Suprapubic skin (tissue), 4 donors: Measurements from ENCODE around the gene RSAD2.

ENCODE experiments used
- EP300 ChIP-seq: sonication (generic); formaldehyde crosslinking; IDR thresholded peaks from one replicate; pipeline ENCODE4 v1.6.1; 2017; ENCODE audit warnings: antibody characterized with exemption
- POLR2A ChIP-seq, 2 donors: fragments of 450-650 bp; IDR thresholded peaks; one replicate each; pipeline ENCODE4 v1.6.1; 2017; ENCODE audit warnings: antibody characterized with exemption in 2 of 2, mild to moderate bottlenecking in 2 of 2, moderate library complexity in 2 of 2
- POLR2AphosphoS5 ChIP-seq, 3 donors: sonication (generic); formaldehyde crosslinking; IDR thresholded peaks; one replicate each; pipeline ENCODE4 v1.6.1; 2017; ENCODE audit warnings: antibody characterized with exemption in 3 of 3
- TF ChIP-seq, protein P1 (sequence below), 2 donors: fragments of 200-600 bp in 1 of 2; fragments of 450-650 bp in 1 of 2; sonication (generic) in 1 of 2; IDR thresholded peaks; one replicate each; pipeline ENCODE4 v1.5.1; 2016 to 2019; ENCODE audit warnings: antibody characterized with exemption in 2 of 2, mild to moderate bottlenecking in 1 of 2, moderate library complexity in 1 of 2

DNA sequence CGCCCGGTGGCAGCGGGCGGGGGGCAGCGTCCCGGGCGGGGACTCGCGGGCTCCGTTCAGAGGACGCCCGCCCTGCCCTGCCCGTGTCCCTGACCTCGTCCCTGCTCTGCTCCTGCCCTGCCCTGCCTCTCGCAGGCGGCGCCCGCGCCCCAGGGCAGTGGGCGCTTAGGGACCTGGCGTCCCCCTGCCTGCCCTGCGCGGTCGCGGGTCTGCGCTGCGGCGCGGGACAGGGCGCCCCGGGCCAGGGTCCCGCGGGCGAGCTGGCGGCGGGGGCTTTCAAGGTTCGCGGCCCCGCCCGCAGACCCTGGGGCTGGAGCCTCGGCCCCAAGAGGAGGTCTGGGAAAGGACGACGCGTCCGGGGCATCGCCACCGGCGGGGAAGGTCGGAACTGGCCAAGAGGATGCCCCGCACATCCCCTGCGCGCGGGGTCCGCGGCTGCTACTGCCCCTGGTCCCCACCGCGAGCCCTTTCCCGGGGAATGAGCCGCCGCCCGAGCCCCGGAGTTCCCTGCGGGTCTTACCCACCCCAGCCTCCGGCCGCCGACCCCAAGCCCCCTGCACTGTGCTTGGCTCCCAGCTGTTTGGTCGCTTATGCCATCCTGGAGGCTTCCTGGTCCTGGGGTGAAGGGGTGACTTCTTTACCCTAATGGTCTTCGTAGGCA, 40.3 kb downstream of the RSAD2 start:
- TF ChIP-seq, protein P1, sequence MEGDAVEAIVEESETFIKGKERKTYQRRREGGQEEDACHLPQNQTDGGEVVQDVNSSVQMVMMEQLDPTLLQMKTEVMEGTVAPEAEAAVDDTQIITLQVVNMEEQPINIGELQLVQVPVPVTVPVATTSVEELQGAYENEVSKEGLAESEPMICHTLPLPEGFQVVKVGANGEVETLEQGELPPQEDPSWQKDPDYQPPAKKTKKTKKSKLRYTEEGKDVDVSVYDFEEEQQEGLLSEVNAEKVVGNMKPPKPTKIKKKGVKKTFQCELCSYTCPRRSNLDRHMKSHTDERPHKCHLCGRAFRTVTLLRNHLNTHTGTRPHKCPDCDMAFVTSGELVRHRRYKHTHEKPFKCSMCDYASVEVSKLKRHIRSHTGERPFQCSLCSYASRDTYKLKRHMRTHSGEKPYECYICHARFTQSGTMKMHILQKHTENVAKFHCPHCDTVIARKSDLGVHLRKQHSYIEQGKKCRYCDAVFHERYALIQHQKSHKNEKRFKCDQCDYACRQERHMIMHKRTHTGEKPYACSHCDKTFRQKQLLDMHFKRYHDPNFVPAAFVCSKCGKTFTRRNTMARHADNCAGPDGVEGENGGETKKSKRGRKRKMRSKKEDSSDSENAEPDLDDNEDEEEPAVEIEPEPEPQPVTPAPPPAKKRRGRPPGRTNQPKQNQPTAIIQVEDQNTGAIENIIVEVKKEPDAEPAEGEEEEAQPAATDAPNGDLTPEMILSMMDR (IDR thresholded peaks at IDR 0.05): no peak
- TF ChIP-seq EP300 (no peak), POLR2A (IDR thresholded peaks at IDR 0.05) (no peak), POLR2AphosphoS5 (IDR thresholded peaks at IDR 0.05) (no peak)
